Sciatic nerve (tissue), 2 donors: Measurements from ENCODE around the gene G6PC1. TPM values are rescaled to one million over a fixed set of nuclear protein-coding genes. Genes with fewer than 3 reads are reported as not detected.
"Not testable (repeated sequence)": the region's sequence is repeated elsewhere in the genome, so short reads cannot be mapped to it uniquely, and the experiment has no call there.

Experiments
- ATAC-seq: fragments of 200-7000 bp; cut with Tn5 transposase; one replicate; pipeline ENCODE4 v1.9.1; 2020; ENCODE audit warnings: mild to moderate bottlenecking, moderate library complexity
- DNase-seq: peaks from one replicate; pipeline ENCODE4 v3.0.0-alpha.2; 2020; ENCODE audit warnings: low spot score
- intact Hi-C: fragments of 100-400 bp; cut with DNase I; formaldehyde crosslinking; loops from one replicate; pipeline ENCODE4 v1.14.2; 2022
- total RNA-seq: library from RNA; stranded (reverse); fragmentation: NEBNext Ultra II Directional; extraction: Animal tissue kit (Norgen Biotek cat#: 25700); gene quantifications from one replicate; pipeline ENCODE4 v1.2.1, GENCODE V29; 2021
- donor health status: DM: no; HTN: no; CAD: no.
- donor health status: DM: no; HTN: no; CAD: no.

Gene G6PC1
- total RNA-seq, 1 donor from 2014 or later, result not detected

DNA sequence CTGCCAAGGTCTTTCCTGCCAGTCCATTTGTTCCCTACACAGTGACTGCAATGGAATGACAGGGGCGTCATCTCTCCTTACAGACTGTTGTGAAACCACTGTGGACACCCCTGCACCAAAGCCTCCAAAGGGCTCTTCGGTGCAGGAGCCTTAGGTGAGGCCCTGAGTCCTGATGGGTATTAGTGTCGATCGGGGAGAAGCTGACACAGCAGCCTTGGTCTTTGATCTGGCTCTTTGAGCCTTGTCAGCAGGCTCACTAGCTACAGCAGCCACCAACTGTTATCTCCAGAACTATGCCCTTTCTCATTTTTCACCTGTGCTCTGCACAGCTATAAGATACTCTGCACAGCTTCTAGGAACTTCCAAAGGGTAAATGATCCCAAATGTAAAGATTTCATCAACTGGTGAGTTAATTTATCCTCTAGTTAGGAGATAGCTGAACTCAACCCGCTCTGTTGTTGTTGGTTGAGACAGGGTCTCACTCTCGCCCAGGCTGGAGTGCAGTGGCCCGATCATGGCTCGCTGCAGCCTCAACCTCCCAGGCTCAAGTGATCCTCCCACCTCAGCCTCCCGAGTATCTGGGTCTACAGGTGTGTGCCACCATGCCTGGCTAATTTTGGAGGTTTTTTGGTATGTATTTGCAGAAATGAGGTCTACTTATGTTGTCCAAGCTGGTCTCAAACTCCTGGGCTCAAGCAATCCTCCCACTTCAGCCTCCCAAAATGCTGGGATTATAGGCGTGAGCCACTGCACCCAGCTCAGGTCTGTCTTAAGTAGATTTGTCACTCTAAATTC, 19.7 kb downstream of the G6PC1 start:
- no peak for DNase-seq
- ATAC-seq, result no peak
- intact Hi-C loops, result no loop called here

GRCh38 chr17:42920922-42921321, 20.3 kb downstream of the G6PC1 start:
- no peak for DNase-seq
- intact Hi-C loops, result no loop called here
- peak; percentile 34 for ATAC-seq

- ATAC-seq (no peak), DNase-seq (no peak)
- intact Hi-C loops, result no loop called here
These were observed 21.7 kb downstream of the G6PC1 start for GRCh38 chr17:42922294-42922693.

DNA sequence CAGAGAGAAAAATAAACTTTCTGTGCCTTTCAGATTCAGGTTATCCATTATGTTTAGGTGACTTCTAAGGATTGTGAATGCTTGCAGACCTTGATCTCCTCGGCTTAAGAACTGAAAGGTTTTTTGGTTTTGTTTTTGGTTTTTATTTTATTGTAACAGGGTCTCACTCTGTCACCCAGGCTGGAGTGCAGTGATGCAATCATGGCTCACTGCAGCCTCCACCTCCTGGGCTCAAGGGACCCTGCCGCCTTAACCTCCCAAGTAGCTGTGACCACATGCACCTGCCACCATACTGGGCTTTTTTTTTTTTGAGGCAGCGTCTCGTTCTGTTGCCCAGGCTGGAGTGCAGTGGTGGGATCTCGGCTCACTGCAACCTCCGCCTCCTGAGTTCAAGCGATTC, 22.9 kb downstream of the G6PC1 start:
- ATAC-seq, DNase-seq, intact Hi-C loops: not testable (repeated sequence)

GRCh38 chr17:42924891-42925290, 24.3 kb downstream of the G6PC1 start:
- ATAC-seq, result no peak
- intact Hi-C loops, result no loop called here
- no peak for DNase-seq

- intact Hi-C loops, result no loop called here
- ATAC-seq, result peak; percentile 96
- no peak for DNase-seq
These were observed 28.3 kb downstream of the G6PC1 start for GRCh38 chr17:42928714-42929496.

- ATAC-seq (no peak), DNase-seq (no peak)
- intact Hi-C loops, result no loop called here
These were observed 28.9 kb downstream of the G6PC1 start for GRCh38 chr17:42929497-42929844.

DNA sequence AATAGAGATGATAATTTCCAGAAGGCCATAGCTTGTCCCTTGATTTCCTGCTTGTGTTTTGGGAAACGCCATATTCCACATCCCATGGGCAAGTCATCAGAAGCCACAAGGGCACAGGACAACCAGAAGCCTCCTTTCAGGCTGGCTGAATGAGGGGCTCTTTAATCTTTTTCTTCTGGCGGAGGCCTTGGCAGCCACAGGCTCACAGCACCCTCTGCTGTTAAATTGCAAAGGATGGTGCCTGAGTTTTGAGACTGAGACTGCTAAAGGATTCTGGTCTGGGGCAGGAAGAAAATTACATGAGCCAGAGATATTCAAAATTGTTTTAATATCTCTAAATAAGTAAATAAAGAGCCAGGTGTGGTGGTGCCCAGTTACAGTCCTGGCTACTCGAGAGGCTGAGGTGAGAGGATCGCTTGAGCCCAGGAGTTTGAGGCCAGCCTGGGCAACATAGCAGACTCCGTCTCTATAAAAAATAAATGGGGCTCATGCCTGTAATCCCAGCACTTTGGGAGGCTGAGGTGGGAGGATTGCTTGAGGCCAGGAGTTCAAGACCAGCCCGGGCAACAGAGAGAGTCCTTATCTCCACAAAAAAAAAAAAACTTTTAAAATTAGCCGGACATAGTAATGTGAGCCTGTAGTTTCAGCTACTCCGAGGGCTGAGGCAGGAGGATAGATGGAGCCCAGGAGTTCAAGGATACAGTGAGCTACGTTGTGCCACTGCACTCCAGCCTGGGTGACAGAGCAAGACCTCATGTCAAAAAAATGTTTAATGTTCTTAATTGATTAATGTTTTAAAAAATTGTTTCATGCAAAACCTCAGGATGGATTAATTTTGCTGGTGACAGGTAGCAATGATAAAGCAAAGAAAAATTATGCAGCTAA, 37.4 kb downstream of the G6PC1 start:
- DNase-seq (peak; percentile 62), ATAC-seq (peak; percentile 87)
- intact Hi-C loops, result loop anchor here (10.0 kb wide), 1 partner anchor 93 kb away; the partner anchor contains the start of gene AOC2

- intact Hi-C loops, result no loop called here
- ATAC-seq (no peak), DNase-seq (no peak)
These were observed 43.6 kb downstream of the G6PC1 start for GRCh38 chr17:42944211-42944610.

DNA sequence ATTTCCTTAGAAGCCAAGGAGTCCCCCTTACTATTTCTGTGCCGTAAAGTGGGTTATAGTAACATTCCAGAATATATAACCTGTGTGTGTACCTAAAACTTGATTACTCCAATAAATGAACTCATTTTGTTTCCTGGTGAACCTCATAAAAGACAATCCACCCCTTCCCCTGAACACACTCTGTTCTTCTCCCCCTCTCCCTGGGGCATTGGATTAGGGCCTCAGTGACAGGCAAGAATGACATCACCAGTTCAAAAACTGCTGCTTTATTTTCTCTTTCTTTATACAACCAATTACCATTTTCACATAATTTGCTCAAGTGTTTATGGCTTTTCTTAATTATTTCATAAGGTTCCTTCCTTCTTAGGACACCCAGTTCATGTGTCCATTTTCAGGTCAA, 46.2 kb downstream of the G6PC1 start:
- no peak for ATAC-seq
- DNase-seq, result no peak
- intact Hi-C loops, result no loop called here

GRCh38 chr17:42950044-42950783, 49.6 kb downstream of the G6PC1 start:
- DNase-seq, result no peak
- intact Hi-C loops, result no loop called here
- ATAC-seq, result no peak

Other genes with a start within 250 kb of the G6PC1 start
- gene TUBG2, start 241.5 kb upstream of the G6PC1 start, total RNA-seq, result 46.8 TPM
- 40.3 TPM for gene PLEKHH3, start 223.8 kb upstream of the G6PC1 start, total RNA-seq
- gene CCR10, start 219.0 kb upstream of the G6PC1 start, total RNA-seq, result 3.5 TPM
- 12.9 TPM for gene CNTNAP1, start 218.3 kb upstream of the G6PC1 start, total RNA-seq
- gene EZH1, start 155.8 kb upstream of the G6PC1 start, total RNA-seq, result 105 TPM
- gene RAMP2, start 139.6 kb upstream of the G6PC1 start, total RNA-seq, result 67.5 TPM
- 24.8 TPM for gene VPS25, start 127.3 kb upstream of the G6PC1 start, total RNA-seq
- gene WNK4, start 120.2 kb upstream of the G6PC1 start, total RNA-seq, result 1.4 TPM
- 36.1 TPM for gene COA3, start 102.1 kb upstream of the G6PC1 start, total RNA-seq
- gene CNTD1, start 101.9 kb upstream of the G6PC1 start, total RNA-seq, result 1.1 TPM
- 80.9 TPM for gene BECN1, start 76.5 kb upstream of the G6PC1 start, total RNA-seq
- 54.5 TPM for gene PSME3, start 67.4 kb upstream of the G6PC1 start, total RNA-seq
- 1.6 TPM for gene AOC2, start 56.2 kb upstream of the G6PC1 start, total RNA-seq
- gene AOC3, start 49.6 kb upstream of the G6PC1 start, total RNA-seq, result 61.7 TPM
- gene AARSD1, start 63.7 kb downstream of the G6PC1 start, total RNA-seq, result 40.7 TPM
- gene PTGES3L, start 79.3 kb downstream of the G6PC1 start, total RNA-seq, result 0.40 TPM
- gene RUNDC1, start 79.8 kb downstream of the G6PC1 start, total RNA-seq, result 12.4 TPM
- gene RPL27, start 97.6 kb downstream of the G6PC1 start, total RNA-seq, result 743 TPM
- 28.1 TPM for gene IFI35, start 106.0 kb downstream of the G6PC1 start, total RNA-seq
- 288 TPM for gene VAT1, start 121.6 kb downstream of the G6PC1 start, total RNA-seq
- gene RND2, start 124.4 kb downstream of the G6PC1 start, total RNA-seq, result 3.4 TPM
- gene BRCA1, start 224.6 kb downstream of the G6PC1 start, total RNA-seq, result 8.3 TPM